NT2/D1 (cell line): ENCODE measurements around the gene PRRC2A.
A peak's percentile ranks its signal among the peaks of the same experiment; 100 is the strongest.

ENCODE experiments used
- DNase-seq: peaks from one replicate; pipeline ENCODE4 v3.0.0-alpha.2; 2011; ENCODE audit warnings: low read depth, low spot score
- H3K27me3 ChIP-seq: 2 replicates; pipeline ENCODE4 v1.6.0; 2011; ENCODE audit warnings: mild to moderate bottlenecking; ENCODE audit not compliant: insufficient read length, insufficient read depth
- H3K36me3 ChIP-seq: 2 replicates; pipeline ENCODE4 v1.6.1; 2011; ENCODE audit warnings: mild to moderate bottlenecking, low read length, mixed read lengths; ENCODE audit not compliant: insufficient read depth, insufficient read length
- H3K4me1 ChIP-seq: 2 replicates; pipeline ENCODE4 v1.5.1; 2011; ENCODE audit not compliant: insufficient read depth, insufficient read length
- H3K4me3 ChIP-seq: 2 replicates; pipeline ENCODE4 v1.5.1; 2011; ENCODE audit warnings: low read depth; ENCODE audit not compliant: insufficient read length
- H3K9ac ChIP-seq: 2 replicates; pipeline ENCODE4 v1.6.0; 2011; ENCODE audit warnings: low read depth; ENCODE audit not compliant: insufficient read length
- H3K9me3 ChIP-seq: 2 replicates; pipeline ENCODE4 v1.5.1; 2011; ENCODE audit warnings: mild to moderate bottlenecking, low read length; ENCODE audit not compliant: insufficient read depth
- SUZ12 ChIP-seq: IDR thresholded peaks from 2 replicates; pipeline ENCODE4 v1.6.1; 2011; ENCODE audit not compliant: insufficient read length, insufficient read depth; ENCODE audit errors: extremely low read depth
- YY1 ChIP-seq: IDR thresholded peaks from 2 replicates; pipeline ENCODE4 v1.6.1; 2011; ENCODE audit not compliant: insufficient read length, insufficient read depth
- ZNF274 ChIP-seq: IDR thresholded peaks from 2 replicates; pipeline ENCODE4 v1.6.1; 2011; ENCODE audit warnings: mild to moderate bottlenecking, low read depth, low read length

Gene PRRC2A

GRCh38 chr6:31620586-31621319 lies at the start of gene PRRC2A:
Gene PRRC2A, plus strand, starts transcription at chr6:31620715. Its CDS starts 2,075 bp downstream, at chr6:31622790.
- Histone ChIP-seq H3K9ac (peak within 1 kb of the TSS; percentile 96), H3K9me3 (no peaks in the 10 kb centered on the region), H3K36me3 (peaks cover 44% of the 10 kb centered on the region), H3K4me1 (peaks cover 6% of the 10 kb centered on the region), H3K4me3 (peak within 1 kb of the TSS; percentile 89), H3K27me3 (no peaks in the 10 kb centered on the region)
- DNase-seq, result peak; percentile 33
- TF ChIP-seq YY1 (peak; percentile 73), SUZ12 (no peak)

- Histone ChIP-seq H3K9ac (no peak within 1 kb of the TSS), H3K9me3 (no peaks in the 10 kb centered on the region), H3K4me1 (peaks cover 12% of the 10 kb centered on the region), H3K4me3 (no peak within 1 kb of the TSS), H3K27me3 (no peaks in the 10 kb centered on the region), H3K36me3 (peaks cover 3% of the 10 kb centered on the region)
- TF ChIP-seq YY1, result no peak
- TF ChIP-seq SUZ12, result no peak
- TF ChIP-seq ZNF274, result no peak
- DNase-seq, result no peak
These were observed 48.2 kb upstream of the PRRC2A start, which contains the start of gene LTA for GRCh38 chr6:31572041-31572911. Gene LTA, plus strand, starts transcription at chr6:31572289. Its CDS starts 454 bp downstream, at chr6:31572743.

- H3K4me1 ChIP-seq, result peaks cover 11% of the 10 kb centered on the region
- DNase-seq, result no peak
These were observed 47.0 kb upstream of the PRRC2A start for GRCh38 chr6:31573239-31574105.

GRCh38 chr6:31574106-31575061 lies 46.1 kb upstream of the PRRC2A start:
- Histone ChIP-seq H3K4me3 (no peak overlapping the region), H3K27me3 (no peaks in the 10 kb centered on the region), H3K9ac (no peak overlapping the region), H3K4me1 (peaks cover 11% of the 10 kb centered on the region), H3K36me3 (peaks cover 3% of the 10 kb centered on the region), H3K9me3 (no peaks in the 10 kb centered on the region)
- no peak for DNase-seq
- TF ChIP-seq ZNF274 (no peak), SUZ12 (no peak), YY1 (no peak)

More at GRCh38 chr6:31573239-31574105, 47.0 kb upstream of the PRRC2A start:
- Histone ChIP-seq H3K9ac (no peak overlapping the region), H3K36me3 (peaks cover 3% of the 10 kb centered on the region), H3K4me3 (no peak overlapping the region), H3K27me3 (no peaks in the 10 kb centered on the region), H3K9me3 (no peaks in the 10 kb centered on the region)
- TF ChIP-seq SUZ12 (no peak), ZNF274 (no peak), YY1 (no peak)

GRCh38 chr6:31575335-31575901 lies 45.1 kb upstream of the PRRC2A start, which contains the start of gene TNF:
Gene TNF, plus strand, starts transcription at chr6:31575565. Its CDS starts 177 bp downstream, at chr6:31575742.
- no peak for DNase-seq
- Histone ChIP-seq H3K4me3 (no peak within 1 kb of the TSS), H3K9ac (no peak within 1 kb of the TSS), H3K27me3 (no peaks in the 10 kb centered on the region), H3K4me1 (peaks cover 12% of the 10 kb centered on the region), H3K9me3 (no peaks in the 10 kb centered on the region), H3K36me3 (peaks cover 3% of the 10 kb centered on the region)
- TF ChIP-seq SUZ12 (no peak), YY1 (no peak), ZNF274 (no peak)

- H3K4me3 ChIP-seq, result no peak overlapping the region
- H3K27me3 ChIP-seq, result no peaks in the 10 kb centered on the region
- DNase-seq, result no peak
- no peaks in the 10 kb centered on the region for H3K9me3 ChIP-seq
- no peak overlapping the region for H3K9ac ChIP-seq
- no peak for TF ChIP-seq YY1
- TF ChIP-seq ZNF274, result no peak
- TF ChIP-seq SUZ12, result no peak
- peaks cover 14% of the 10 kb centered on the region for H3K4me1 ChIP-seq
- peaks cover 3% of the 10 kb centered on the region for H3K36me3 ChIP-seq
These were observed 44.4 kb upstream of the PRRC2A start for GRCh38 chr6:31575952-31576685.
